Loucy (cell line): ENCODE data around the gene DPEP3.

Experiments used
- EZH2phosphoT487 ChIP-seq: fragments of 200-600 bp; IDR thresholded peaks from 2 replicates; pipeline ENCODE4 v1.6.1; 2018; ENCODE audit warnings: antibody characterized with exemption, mild to moderate bottlenecking, moderate library complexity, borderline replicate concordance
- TF ChIP-seq, protein P1 (sequence below): fragments of 200-600 bp; sonication (generic); conservative IDR thresholded peaks from 2 replicates; pipeline ENCODE4 v1.5.1; 2014; ENCODE audit warnings: mild to moderate bottlenecking, antibody characterized with exemption, low read length

DNA sequence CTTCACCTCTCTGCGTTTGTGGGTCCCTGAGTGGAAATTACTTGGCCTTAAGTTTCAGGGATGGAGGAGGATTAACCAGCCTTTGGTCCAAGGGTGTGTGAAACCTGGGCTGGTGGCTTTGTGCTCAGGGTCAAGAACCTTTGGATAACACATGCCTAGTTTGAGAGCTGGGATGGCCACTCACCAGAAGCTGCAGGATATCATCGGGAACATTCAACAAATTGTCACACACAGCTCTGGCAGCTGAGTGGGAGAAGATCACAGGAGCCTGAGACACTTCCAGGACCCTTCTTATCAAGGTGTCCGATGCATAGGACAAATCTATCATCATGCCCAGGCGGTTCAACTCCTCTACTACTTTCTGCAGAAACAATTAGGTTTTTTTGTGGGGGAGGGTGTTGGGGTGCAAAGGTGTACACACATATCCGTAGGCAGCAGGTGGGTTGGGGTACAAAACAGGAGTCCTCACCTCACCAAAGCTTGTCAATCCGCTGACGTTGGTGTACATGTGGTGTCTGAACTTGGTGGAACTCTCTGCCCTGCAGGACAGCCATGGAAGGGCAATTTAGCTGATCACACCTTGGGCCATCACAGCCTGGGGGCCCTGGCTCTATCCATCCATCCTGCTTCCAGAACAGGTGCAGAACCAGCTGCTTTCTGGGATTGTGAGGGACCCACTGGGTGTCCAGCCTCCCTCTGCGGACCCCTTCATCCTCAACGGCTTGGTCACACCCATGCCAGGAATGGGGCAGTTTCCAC, 2.7 kb downstream of the DPEP3 start:
- TF ChIP-seq, protein P1, sequence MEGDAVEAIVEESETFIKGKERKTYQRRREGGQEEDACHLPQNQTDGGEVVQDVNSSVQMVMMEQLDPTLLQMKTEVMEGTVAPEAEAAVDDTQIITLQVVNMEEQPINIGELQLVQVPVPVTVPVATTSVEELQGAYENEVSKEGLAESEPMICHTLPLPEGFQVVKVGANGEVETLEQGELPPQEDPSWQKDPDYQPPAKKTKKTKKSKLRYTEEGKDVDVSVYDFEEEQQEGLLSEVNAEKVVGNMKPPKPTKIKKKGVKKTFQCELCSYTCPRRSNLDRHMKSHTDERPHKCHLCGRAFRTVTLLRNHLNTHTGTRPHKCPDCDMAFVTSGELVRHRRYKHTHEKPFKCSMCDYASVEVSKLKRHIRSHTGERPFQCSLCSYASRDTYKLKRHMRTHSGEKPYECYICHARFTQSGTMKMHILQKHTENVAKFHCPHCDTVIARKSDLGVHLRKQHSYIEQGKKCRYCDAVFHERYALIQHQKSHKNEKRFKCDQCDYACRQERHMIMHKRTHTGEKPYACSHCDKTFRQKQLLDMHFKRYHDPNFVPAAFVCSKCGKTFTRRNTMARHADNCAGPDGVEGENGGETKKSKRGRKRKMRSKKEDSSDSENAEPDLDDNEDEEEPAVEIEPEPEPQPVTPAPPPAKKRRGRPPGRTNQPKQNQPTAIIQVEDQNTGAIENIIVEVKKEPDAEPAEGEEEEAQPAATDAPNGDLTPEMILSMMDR: no peak
- no peak for TF ChIP-seq EZH2phosphoT487
